GM19193 (cell line): ENCODE results near the gene NRXN2.

Source experiments
- POLR2A ChIP-seq: IDR thresholded peaks from 4 replicates; pipeline ENCODE4 v1.6.1; 2011; ENCODE audit not compliant: insufficient read depth, insufficient read length; ENCODE audit errors: extremely low read depth

Gene NRXN2

DNA sequence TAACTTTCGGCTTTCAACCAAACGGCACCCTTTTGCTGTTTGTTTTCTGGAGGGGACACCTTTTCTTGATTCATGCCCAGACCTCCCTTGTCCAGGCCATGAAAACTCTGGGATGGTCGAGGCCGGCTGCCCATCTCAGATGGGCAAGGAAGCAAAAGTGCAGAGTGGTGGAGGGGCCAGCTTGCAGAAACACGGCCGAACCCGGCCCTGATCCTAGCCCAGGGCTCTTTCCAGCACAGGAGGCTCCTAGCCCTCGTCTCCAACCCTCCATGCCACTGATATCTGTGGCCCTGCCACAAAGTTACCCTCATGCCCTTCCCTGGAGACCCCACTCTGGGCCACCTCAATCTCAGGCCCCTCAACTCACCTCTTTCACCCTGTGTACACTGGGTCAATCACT, 150.9 kb downstream of the NRXN2 start:
- TF ChIP-seq POLR2A, result no peak

DNA sequence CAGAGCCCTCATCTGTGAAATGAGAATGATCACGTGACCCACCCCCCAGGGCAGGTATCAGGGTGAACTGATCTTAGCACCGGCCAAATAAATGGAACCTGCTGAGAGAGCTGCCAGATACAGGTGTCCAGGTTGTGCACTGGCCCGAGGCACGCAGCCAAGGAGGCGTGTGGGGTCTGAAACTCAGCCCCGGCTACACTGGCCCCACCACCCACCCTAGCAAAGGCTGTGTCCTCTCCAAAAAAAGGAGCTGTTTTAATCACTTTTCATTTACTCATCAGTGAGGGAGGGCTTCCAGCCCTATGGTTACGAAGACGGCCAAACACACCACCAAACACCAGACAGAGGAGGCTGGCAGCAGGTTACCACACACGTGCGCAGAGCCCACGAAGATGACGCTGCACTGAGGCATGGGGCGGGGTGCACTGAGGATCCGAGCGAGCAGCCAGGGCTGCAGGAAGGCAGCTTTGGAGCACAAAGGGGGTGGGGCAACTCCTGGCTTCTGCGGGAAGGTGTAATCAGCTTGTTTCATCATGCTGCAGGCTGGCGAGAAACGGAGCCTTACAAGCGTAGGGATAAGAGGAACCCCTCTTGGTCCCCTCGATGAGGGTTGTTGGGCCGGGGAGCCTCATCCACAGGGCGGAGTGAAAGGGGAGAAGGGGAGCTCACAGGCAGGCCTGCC, 151.4 kb downstream of the NRXN2 start:
- TF ChIP-seq POLR2A, result no peak

DNA sequence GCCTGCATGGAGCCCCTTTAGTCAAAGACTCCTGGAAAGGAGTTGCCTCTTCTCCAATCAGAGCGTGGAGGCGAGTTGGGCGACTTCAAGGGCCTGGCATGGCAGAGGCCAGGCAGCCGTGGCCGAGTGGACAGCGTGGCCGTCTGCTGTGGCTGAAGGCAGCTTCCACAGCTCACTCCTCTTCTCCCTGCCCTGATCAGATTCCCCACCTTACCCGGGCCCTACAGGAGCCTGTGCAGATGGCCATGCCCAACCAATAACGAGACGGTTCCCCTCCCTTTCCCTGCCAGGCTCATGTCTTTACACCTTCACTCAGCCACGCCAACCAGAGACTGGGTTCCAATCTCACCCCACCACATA, 152.0 kb downstream of the NRXN2 start:
- no peak for TF ChIP-seq POLR2A

DNA sequence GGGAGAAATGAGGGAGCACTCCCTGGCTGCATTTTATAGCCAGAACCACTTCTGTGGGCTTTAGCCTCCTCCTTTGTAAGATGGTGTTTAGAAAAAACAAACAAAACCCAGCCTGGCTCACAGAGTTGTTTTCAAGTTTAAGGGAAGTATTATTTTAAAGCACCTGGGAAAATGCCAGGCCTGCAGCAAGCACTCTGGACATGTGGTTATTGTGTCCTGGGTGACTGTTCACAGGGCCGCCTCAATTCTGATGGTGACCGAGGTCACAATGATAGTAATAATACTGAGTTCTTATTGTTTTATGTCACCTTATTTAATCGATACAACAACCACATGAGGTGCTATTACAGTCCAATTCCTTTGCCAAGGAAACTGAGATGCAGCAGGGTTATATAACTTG, 152.7 kb downstream of the NRXN2 start:
- TF ChIP-seq POLR2A, result no peak

DNA sequence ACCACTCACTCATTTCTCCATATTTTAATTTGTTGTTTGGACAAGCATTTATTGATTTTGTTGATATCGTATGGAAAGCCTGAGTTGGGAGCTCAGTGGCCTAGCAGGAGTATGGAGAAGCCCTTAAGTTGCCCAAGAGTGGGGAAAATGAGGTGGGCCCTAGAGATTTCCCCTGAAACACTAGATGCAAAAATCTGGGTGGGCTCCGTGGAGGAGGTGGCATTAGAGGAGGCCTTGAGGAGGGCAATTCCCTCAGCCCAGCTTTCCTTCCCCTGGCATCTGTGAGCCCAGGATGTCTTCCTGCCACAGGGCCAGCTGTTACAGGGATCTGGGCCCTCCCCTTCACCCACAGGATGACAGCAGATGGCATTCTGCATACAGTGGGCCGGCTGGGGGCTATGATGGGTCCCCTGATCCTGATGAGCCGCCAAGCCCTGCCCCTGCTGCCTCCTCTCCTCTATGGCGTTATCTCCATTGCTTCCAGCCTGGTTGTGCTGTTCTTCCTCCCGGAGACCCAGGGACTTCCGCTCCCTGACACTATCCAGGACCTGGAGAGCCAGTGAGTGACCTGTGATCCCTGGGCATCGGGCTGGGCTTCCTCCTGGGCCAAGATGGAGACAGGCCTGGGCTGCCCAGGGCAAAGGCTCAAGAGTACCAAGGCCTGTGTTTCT, 153.6 kb downstream of the NRXN2 start:
- TF ChIP-seq POLR2A, result no peak

DNA sequence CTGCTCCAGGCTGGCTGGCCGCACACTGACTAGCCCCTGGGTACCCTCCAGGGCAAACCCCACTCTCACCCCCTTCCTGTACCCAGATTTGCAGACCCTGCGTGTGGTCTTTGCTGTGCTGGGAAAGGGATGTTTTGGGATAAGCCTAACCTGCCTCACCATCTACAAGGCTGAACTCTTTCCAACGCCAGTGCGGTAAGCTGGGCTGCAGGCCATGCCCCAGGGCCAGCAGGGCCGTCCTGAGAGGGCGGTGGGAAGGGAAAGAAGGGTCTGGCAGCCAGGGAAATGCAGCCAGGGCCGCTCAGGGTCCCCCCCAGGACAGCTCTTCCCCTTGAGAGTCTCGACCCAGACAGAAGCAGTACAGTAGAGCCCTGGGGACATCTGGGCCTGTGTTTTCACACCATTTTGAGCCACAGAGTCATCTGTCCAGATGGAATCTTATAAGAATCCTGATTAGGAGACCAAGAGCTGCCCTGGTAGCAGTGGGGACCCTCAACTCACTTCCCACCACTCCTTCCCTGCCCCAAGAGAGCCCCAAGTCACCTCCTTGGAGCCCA, 154.3 kb downstream of the NRXN2 start:
- TF ChIP-seq POLR2A, result no peak

DNA sequence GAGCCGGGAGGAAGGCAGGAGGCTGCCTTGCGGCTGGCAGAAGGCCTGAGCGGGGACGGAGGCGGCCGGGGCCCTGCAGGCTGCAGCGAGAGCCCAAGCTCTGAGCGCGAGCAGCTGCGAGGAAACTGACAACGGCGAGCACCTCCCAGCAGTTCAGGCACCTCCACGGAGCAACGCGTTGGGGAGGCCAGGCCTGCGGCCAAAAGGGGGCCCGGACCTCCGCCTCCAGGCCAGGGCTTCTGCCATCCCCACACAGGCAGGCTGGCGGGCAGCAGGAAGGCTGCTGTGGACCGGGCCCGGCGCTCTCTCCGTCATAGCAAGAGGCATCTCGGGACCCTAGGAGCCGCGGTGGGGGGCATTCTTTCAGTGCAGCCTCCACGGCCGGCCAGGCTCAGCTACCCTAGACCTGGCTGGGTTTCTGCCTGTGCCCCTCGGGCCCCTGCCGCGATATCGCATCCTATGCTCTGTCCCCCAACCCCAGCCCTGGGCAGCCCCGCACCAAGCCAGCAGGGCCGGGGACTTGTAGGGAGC, 154.9 kb downstream of the NRXN2 start:
- TF ChIP-seq POLR2A, result no peak

DNA sequence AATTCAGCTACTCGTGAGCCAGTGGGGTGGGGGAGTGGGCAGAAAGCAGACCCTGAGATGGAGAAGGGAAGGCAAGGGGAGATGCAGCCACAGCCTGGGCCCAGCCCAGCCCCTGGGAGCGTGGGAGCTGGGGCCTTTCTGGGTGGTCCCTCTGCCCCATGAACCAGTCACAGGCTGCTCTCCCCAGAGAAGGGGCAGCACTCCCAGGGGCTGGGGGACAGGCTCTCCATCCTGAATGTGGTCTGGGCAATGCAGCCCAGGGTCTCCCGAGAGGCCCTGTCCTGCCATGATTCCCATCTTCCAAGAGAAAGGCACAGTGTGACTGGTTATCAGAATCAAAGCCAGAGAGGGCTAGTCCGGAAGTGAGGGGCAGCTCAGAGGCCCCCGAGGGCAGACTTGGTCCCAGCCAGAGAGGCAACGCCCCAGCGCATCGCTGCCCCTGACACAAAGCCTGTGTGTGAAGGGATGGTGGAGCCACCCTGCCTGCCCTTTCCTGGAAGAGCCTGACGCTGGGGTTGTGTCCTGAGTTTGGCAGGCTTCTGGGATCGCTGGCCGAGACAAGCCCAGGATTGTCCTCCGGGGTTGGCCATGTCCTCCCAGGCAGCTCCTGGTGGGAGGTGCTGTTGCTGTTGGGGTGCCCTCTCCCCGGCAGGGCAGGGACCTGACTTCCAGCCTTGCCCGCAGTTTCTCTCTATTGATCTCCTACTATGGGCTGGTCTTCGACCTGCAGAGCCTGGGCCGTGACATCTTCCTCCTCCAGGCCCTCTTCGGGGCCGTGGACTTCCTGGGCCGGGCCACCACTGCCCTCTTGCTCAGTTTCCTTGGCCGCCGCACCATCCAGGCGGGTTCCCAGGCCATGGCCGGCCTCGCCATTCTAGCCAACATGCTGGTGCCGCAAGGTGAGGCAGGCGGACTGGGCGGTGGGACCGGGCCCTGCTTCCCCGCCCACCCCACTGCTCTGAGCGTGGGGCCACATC, 155.8 kb downstream of the NRXN2 start:
- TF ChIP-seq POLR2A, result no peak

DNA sequence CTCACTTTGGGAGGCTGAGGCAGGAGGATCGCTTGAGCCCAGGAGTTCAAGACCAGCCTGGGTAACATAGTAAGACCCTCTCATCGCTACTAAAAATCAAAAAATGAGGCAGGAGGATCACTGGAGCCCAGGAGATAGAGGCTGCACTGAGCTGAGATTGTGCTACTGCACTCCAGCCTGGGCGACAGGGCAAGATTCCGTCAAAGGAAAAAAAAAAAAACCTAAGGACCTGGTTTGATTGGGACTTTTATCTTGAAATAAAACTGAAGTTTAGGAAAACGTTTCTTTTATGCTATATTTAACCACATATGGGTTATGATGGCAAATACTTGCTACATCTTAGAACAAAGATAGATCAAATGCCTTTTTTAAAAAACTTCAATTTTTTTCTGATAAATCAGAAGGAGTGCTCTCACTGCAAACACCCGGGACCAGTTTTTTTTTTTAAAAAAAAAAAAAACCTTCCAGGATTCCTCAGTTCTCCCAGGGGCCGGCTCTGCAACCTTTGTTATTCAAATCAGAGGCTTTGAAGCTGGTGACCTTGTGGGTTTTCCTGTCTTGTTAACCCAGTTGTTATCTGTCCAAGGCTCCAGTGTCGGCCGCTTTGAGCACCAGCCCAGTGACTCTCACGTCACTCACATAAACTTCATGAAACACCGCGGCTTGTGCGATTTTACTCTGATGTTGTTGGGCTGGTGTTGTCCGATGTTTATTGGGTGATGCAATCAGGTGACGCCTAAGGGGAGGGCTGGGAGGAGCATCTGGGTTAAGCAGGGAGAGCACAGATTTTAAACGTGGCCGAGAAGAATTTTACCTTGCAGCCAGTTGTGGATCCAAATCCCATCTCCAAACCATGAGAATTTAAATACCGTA, 156.7 kb downstream of the NRXN2 start:
- no peak for TF ChIP-seq POLR2A

DNA sequence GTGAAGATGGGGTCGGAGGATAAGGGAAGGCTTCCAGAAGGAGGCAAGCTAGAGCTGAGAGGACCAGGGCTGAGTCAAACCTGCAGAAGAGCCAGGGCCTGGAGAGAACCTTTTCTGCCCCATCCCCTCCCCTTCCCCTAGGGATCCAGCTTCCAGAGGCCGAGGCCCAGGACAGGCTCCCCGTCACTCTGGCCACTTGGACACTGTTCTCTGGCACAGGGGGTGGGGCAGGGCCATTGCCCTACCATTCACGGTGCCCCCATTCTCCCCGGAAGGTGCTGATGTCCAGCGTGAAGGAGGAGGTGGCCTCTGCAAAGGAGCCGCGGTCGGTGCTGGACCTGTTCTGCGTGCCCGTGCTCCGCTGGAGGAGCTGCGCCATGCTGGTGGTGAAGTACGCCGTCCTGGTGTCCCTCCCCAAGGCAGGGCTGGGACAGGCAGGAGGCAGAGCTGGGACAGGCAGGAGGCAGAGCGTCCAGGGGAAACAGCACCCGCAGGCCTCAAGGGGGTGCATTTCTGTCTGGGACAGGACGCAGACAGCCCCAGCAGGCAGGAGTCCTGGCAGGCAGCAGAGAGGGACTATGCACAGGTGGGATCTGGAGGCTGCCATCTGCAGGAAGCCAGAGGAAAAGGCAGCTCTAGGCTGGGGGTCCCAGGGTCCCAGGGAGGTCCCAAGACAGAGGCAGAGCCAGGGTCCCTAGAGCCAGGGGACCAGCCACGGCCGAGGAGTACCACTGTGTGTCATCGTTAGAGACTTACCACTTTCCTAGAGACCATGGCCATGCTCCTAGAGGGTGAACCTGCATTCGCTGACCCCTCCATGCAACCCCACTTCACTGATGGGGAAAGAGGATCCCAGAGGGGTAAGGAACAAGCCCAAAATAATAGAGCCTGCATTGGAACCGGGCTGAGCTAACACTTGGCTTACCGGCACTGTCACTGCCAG, 157.8 kb downstream of the NRXN2 start:
- no peak for TF ChIP-seq POLR2A

DNA sequence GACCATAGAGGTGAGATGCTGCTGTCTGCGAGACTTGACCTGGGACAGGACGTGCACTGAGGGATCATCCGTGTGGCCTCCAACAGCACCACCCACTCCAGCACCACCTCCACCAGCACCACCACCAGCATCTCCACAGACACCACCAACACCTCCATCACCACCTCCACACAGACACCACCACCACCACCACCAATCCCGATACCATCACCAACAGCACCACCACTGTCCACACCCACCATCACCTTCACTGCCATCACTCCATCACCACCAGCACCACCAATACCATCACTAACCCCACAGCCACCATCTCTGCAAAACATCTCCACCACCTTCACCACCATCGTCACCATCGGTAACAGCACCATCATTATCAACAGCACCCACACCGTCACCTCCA, 158.6 kb downstream of the NRXN2 start:
- TF ChIP-seq POLR2A, result no peak

DNA sequence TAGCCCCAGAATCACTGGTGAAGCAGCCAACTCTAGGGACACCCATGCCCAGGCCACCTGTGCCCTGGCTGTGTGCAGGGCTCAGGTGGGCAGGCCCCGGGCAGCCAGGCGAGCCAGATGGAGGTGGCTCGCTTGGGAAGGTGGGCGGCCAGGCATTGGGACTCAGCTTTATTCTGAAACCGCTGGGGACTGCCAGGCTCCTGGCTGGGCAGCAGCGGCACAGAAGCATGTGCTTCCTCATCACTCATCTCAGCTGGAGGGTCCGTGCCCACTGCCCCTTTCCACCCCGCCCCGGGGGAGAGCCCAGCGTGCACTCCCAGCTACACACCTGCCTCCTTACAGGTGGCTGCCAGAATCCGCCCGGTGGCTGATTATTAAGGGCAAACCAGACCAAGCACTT, 159.0 kb downstream of the NRXN2 start:
- no peak for TF ChIP-seq POLR2A

DNA sequence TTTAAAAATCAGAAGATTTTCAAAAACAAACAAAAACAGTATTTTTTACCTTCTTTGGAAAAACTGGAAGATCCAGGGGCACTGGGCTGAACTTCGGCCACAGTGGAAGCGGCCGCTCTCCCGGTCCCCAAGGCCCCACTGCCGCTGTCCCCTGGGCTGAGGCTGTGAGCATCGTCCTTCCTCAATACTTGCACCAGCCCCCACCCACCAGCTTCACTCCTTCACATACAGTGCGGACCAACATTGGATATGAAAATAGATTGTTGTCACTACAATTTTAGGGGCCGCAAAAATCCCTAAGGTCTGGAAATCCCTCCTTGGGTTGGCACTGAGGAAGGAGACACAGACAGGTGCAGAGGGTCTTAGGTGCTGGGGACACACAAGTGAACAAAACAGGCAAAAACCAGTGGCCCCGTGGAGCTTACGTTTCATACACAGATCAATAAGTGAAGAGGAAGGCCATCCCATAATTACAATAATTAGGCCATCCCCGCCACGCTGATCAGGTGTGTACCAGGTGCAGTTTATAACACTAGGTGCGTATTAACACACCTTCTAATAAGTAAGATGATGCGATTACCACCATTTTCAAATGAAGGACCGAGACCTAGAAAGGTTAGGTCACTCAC, 160.2 kb downstream of the NRXN2 start:
- no peak for TF ChIP-seq POLR2A
